Measurements from ENCODE around the gene LMLN. TPM values are rescaled to one million over a fixed set of nuclear protein-coding genes. Genes with fewer than 3 reads are reported as not detected.
A peak's percentile ranks its signal among the peaks of the same experiment; 100 is the strongest.

LMLN gene
- total RNA-seq, 1 experiment from 2014 or later, result 17.4 TPM

GRCh38 chr3:197951392-197951990 lies 8.5 kb upstream of the LMLN start:
- H3K4me1 ChIP-seq (ENCODE audit: insufficient read depth, low read length, poor library complexity, severe bottlenecking), result peaks cover 23% of the 10 kb centered on the region
- H3K27me3 ChIP-seq (replicated peaks; ENCODE audit: insufficient read depth, low read depth, low read length, poor library complexity), result no peaks in the 10 kb centered on the region
- no peak for TF ChIP-seq EZH2 (IDR thresholded peaks at IDR 0.05; ENCODE audit: borderline replicate concordance, low read depth, low read length, poor library complexity, severe bottlenecking)
- DNase-seq (ENCODE audit: low spot score), result no peak
- H3K27ac ChIP-seq (ENCODE audit: low read depth, low read length, poor library complexity, severe bottlenecking), result peak overlapping the region; percentile 96
- peaks cover 61% of the 10 kb centered on the region for H3K36me3 ChIP-seq (ENCODE audit: insufficient read depth, low read length, poor library complexity, severe bottlenecking)
- no TSS peak for BruUV-seq (replicated peaks)
- POLR2A ChIA-PET (ENCODE audit: low non-redundant PET), result no interaction called here
- CTCF ChIA-PET, result no interaction called here
- H3K9me3 ChIP-seq (ENCODE audit: low read depth, low read length, poor library complexity, severe bottlenecking), result no peaks in the 10 kb centered on the region
- intact Hi-C loops (cut with micrococcal nuclease; ENCODE audit: unreplicated experiment), result no loop called here
- H3K4me3 ChIP-seq (ENCODE audit: low read depth, low read length, poor library complexity, severe bottlenecking), result peak overlapping the region; percentile 77

GRCh38 chr3:197952440-197952839 lies 7.6 kb upstream of the LMLN start:
- intact Hi-C loops (cut with micrococcal nuclease; ENCODE audit: unreplicated experiment), result no loop called here
- Histone ChIP-seq H3K27ac (ENCODE audit: low read depth, low read length, poor library complexity, severe bottlenecking) (peak overlapping the region; percentile 96), H3K9me3 (ENCODE audit: low read depth, low read length, poor library complexity, severe bottlenecking) (no peaks in the 10 kb centered on the region), H3K27me3 (replicated peaks; ENCODE audit: insufficient read depth, low read depth, low read length, poor library complexity) (no peaks in the 10 kb centered on the region), H3K4me1 (ENCODE audit: insufficient read depth, low read length, poor library complexity, severe bottlenecking) (peaks cover 32% of the 10 kb centered on the region), H3K36me3 (ENCODE audit: insufficient read depth, low read length, poor library complexity, severe bottlenecking) (peaks cover 68% of the 10 kb centered on the region), H3K4me3 (ENCODE audit: low read depth, low read length, poor library complexity, severe bottlenecking) (peak overlapping the region; percentile 77)
- ChIA-PET POLR2A (ENCODE audit: low non-redundant PET) (no interaction called here), CTCF (no interaction called here)
- no peak for DNase-seq (ENCODE audit: low spot score)
- BruUV-seq (replicated peaks), result no TSS peak
- no peak for TF ChIP-seq EZH2 (IDR thresholded peaks at IDR 0.05; ENCODE audit: borderline replicate concordance, low read depth, low read length, poor library complexity, severe bottlenecking)
- TF ChIP-seq CTCF (conservative IDR thresholded peaks at IDR 0.05; ENCODE audit: low read depth, low read length), result no peak

- no TSS peak for BruUV-seq (replicated peaks)
- Histone ChIP-seq H3K4me3 (ENCODE audit: low read depth, low read length, poor library complexity, severe bottlenecking) (peak overlapping the region; percentile 77), H3K27me3 (replicated peaks; ENCODE audit: insufficient read depth, low read depth, low read length, poor library complexity) (no peaks in the 10 kb centered on the region), H3K27ac (ENCODE audit: low read depth, low read length, poor library complexity, severe bottlenecking) (peak overlapping the region; percentile 17), H3K9me3 (ENCODE audit: low read depth, low read length, poor library complexity, severe bottlenecking) (no peaks in the 10 kb centered on the region), H3K36me3 (ENCODE audit: insufficient read depth, low read length, poor library complexity, severe bottlenecking) (peaks cover 68% of the 10 kb centered on the region), H3K4me1 (ENCODE audit: insufficient read depth, low read length, poor library complexity, severe bottlenecking) (peaks cover 41% of the 10 kb centered on the region)
- intact Hi-C loops (cut with micrococcal nuclease; ENCODE audit: unreplicated experiment), result no loop called here
- no peak for TF ChIP-seq CTCF (conservative IDR thresholded peaks at IDR 0.05; ENCODE audit: low read depth, low read length)
- no peak for TF ChIP-seq EZH2 (IDR thresholded peaks at IDR 0.05; ENCODE audit: borderline replicate concordance, low read depth, low read length, poor library complexity, severe bottlenecking)
- CTCF ChIA-PET, result no interaction called here
- POLR2A ChIA-PET (ENCODE audit: low non-redundant PET), result no interaction called here
- DNase-seq (ENCODE audit: low spot score), result no peak
Measured at GRCh38 chr3:197953325-197953724, 6.7 kb upstream of the LMLN start.

GRCh38 chr3:197953881-197954280 lies 6.1 kb upstream of the LMLN start:
- BruUV-seq (replicated peaks), result no TSS peak
- Histone ChIP-seq H3K36me3 (ENCODE audit: insufficient read depth, low read length, poor library complexity, severe bottlenecking) (peaks cover 68% of the 10 kb centered on the region), H3K27me3 (replicated peaks; ENCODE audit: insufficient read depth, low read depth, low read length, poor library complexity) (no peaks in the 10 kb centered on the region), H3K4me3 (ENCODE audit: low read depth, low read length, poor library complexity, severe bottlenecking) (peak overlapping the region; percentile 77), H3K4me1 (ENCODE audit: insufficient read depth, low read length, poor library complexity, severe bottlenecking) (peaks cover 47% of the 10 kb centered on the region), H3K9me3 (ENCODE audit: low read depth, low read length, poor library complexity, severe bottlenecking) (no peaks in the 10 kb centered on the region), H3K27ac (ENCODE audit: low read depth, low read length, poor library complexity, severe bottlenecking) (peak overlapping the region; percentile 17)
- ChIA-PET POLR2A (ENCODE audit: low non-redundant PET) (no interaction called here), CTCF (no interaction called here)
- DNase-seq (ENCODE audit: low spot score), result no peak
- intact Hi-C loops (cut with micrococcal nuclease; ENCODE audit: unreplicated experiment), result no loop called here
- no peak for TF ChIP-seq EZH2 (IDR thresholded peaks at IDR 0.05; ENCODE audit: borderline replicate concordance, low read depth, low read length, poor library complexity, severe bottlenecking)
- no peak for TF ChIP-seq CTCF (conservative IDR thresholded peaks at IDR 0.05; ENCODE audit: low read depth, low read length)

All from A673 (cell line).